NCI-H1694 (cell line): ENCODE results near the gene DNAH10.

Experiments
- DNase-seq: peaks from one replicate; lab custom pipeline; 2025; lab: John Stamatoyannopoulos, UW

DNAH10 gene

DNA sequence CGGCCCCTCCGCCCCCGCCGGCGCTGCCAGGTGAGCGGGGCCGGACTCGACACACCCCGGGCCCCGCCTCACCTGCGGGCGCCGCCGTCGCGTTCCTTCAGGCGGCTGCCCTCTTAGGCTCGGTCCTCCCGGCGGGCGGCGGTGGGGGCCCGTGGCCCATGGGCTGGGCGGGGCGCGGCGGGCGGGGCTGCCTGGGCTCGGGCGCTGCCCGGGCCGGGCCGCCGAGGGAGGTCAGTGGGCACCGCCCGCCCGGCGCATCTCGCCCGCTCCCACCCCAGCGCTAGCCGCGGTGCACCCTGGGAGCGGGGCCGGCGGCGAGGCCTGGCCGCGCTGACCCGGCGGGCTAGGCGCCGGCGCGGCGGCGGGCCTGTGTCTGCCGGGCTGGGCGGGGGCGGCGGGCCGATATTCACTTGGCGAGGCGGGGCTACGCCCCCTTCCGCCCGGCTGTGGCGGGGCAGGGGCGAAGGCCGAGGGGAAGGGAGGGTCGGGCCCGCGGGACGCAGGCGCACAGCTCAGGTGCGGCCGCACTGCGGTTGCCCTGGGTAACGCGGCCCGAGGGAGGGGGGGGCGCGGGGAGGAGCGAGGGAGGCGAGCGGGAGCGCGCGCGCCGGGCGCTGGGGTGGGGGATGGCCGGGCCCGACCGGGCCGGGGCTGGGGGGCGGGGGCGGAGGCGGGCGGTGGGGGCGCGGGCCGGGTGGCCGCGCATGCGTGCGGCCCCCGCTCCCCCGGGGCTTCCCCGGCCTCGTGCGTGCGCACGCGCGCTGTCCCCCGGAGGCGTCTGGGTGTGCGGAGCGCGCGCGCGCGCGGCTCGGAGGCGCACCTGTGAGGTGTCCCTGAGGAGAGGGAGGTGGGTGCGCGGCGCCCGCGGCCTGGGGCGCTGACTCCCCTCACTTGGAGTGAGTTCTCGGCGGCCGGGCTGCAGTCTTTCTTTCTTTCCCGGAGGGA is 210.6 kb downstream of the DNAH10 start, which contains the start of the genes CCDC92 and ZNF664:
Gene CCDC92 (minus strand): TSS at position 375 of the 945 bp plus-strand sequence. CDS start 28,526 bp downstream, outside the sequence.
Gene ZNF664 (plus strand): TSS at position 759 of the 945 bp plus-strand sequence. CDS start 38,930 bp downstream, outside the sequence.
- peak; percentile 71 for DNase-seq

DNA sequence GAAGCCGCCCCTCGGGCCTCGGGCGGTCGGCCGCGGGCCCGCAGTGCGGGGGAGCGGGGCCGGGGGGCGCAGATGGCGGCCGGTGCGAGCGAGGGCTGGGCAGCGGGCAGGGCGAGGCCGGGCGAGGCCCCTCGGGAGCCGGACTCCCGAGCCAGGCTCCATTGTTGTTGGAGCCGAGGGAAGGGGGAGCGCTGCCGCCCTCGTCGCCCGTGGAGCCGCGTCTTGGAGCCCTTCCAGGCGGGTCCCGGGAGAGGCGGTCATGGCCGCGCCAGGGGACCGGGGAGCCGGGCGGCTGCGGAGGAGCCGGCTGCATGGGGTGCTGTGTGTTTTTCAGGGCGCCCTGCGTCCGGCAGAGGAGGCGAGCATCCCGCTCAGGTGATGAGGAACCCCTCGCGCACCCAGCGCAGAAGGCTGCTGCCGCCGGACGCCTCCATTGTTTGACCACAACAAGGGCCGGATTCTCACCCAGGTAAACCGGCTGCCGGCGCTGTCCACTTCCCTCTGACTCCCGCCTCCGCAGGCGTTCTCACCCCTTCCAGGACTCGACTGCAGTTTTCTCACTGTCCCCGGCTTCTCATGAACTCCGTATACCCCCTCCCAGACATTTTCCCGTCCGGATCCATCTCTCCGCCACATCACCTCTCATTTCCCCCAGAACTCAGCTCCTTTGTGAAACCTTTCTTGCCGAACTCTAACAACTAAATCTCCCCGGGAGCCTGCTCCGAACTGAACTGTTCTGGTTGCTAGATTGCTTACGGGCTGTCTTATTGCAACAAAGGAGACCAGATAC is 211.6 kb downstream of the DNAH10 start:
- no peak for DNase-seq

DNA sequence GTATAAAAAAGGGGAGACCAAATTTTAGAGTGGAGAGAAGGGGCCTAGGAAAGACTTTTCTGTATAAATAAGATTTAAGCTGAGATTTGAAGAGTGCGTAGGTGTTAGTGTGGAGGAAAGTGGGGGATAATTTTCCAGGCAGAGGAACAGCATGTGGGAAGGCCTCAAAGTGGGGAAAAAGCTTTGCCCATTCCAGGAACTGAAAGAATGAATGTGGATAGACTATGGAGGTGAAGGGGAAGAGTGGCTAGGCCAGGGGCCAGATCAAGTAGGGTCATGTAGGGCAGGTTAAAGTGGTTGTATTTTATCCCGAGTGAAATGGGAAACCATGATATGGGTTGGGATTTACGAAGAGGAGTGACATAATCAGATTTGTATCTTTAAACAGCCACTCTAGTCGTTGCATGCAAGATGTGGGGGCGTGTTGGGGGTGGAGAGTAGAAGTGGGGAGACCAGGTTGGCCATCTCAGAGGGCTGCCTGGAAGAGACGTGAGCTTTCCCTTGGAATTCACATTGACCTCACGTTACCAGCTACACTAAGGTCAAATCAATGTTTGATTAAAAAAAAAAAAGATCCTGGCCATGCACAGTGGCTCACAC is 214.2 kb downstream of the DNAH10 start:
- no peak for DNase-seq

DNA sequence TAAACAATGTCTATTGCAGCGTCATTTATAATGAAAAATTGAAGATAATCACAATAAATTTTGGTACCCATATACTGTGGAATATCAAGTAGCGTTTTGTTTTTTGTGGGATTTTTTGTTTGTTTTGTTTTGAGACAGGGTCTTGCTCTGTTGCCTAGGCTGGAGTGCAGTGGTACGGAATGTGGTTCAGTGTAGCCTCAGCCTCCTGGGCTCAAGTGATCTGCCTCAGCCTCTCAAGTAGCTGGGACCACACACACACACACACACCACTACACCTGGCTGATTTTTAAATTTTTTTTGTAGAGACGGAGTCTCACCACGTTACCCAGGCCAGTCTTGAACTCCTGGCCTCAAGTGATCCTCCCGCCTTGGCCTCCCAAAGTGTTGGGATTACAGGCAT is 217.5 kb downstream of the DNAH10 start:
- no peak for DNase-seq

DNA sequence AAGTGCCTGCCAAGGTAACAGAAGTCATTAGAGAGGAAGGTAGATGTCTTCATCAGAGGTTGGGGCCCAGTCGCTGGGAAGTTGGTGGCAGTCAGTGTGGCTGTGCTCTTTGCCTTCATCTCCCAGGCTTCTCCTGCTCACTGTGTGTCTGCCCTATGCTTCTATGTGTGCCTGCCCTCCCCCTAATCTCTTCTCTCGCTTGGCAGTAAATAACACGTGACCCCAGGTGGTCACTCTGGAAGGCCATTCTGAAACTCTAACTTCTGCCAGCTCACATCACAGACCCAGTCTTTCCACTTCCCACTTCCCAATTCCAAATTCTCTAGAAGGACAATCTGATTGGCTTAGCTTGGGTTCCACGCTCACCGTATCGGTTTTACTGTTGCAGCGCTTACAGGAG is 220.2 kb downstream of the DNAH10 start:
- no peak for DNase-seq

DNA sequence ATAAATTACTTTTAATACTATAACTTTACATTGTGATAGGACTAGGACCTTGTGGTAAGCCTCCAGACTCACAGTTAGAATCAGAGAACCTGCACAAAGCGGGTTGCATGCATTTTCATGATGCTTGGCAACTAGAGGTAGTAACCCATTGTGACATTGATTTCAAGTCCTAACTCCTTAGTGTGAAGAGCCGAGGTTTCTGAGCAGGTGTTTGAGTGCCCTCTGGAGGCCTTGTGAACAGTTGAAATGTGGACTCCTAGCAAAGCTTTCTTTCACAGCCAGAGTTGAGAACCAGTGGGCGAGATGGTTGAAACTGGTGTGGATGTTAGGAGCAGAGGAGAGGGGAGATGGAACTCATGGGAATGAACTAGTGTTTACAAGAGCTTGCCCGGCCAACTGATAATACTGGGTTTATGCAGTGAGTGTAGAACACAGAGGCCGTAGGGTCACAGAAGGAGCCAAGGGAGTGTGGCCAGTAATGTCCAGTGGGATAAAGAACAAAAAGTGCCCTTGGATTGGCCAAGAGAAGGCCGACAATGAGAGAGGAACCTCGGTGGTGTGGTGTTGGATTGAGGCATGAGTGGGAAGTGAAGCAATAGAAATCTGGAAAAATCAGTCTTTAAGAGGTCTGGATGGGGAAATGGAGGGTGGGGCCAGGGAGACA is 221.9 kb downstream of the DNAH10 start:
- peak; percentile 11 for DNase-seq

DNA sequence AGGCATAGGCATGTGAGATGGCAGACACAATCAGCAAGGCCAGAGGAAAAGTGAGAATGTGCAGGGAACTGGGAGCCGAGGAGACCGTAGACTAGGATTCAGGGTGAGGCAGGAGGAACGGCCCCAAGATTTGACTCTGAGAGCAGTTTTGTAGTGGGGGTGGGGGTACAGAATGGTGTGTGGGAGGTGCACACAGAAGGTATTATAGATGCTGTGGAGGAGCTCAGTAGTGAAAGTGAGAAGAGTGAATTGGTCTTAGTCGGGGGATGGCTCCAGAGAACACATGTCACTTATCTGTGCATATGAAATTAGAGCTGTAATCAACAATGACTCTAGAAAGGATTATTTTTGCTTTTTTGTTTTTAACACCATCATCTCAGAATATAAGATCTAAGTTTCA is 222.8 kb downstream of the DNAH10 start:
- DNase-seq: no peak
